Stimulated activated CD8-positive, alpha-beta memory T cell treated with anti-CD3 and anti-CD28 coated beads, Interleukin-2, amount 100 ng/mL, for 48 hours (primary cell): ENCODE measurements around the gene TMCO6.
"Not testable (repeated sequence)": the region's sequence is repeated elsewhere in the genome, so short reads cannot be mapped to it uniquely, and the experiment has no call there.

ENCODE experiments used
- DNase-seq, 2 donors: peaks; one replicate each; pipeline ENCODE4 v3.0.0-alpha.2; 2020; ENCODE audit warnings: low read depth in 2 of 2

TMCO6 gene

DNA sequence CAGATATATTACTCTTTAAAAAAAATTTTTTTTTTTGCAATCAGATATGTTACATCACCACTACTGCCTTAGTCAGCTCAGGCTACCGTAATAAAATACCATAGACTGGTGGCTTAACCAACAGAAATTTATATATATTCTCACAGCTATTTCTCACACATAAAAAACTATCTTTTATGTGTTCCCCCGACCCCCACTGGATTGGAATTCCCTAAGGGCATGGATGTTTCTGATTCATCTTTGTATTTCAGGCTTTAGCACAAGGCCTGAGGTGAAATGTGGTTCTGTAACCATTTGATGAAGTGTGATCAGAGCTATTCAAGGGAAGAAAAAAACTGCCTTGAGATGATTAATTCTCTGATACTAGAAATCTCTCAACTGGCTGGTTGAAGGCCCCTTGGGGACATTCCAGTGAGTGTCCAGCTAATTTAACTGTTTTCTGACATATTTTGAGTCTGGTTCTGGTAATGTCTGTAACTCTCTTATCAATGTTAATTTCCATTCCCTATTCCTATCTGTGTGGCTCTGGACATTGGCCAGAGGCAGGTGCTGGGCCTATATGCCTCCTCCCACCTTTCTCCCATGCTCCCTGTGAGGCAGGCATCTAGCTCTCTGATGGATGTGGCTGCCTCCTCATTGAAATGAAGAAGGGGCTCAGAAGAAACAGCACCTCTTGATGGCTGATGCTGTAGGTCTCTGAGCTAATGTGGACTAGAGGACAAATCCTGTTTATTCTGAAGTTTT lies 8.8 kb upstream of the TMCO6 start:
- DNase-seq, result no peak

DNA sequence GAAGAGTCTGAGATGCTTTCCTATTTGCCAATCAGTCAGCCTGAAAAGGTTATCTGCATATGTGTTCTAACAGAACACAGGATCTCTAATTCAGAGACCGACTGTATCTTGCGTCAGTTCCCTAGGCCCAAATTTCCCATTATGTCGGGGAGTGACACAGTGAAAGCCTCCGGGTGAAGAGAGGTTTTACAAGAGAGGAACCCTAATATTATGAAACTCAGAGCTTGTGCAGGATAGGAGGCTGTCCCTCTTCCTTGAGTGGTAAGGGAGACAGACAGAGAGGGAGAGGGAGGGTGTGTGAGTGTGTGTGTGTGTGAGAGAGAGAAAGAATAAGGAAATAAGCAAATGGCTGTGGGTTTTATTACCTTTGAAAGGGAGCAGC lies 8.2 kb upstream of the TMCO6 start:
- no peak for DNase-seq

DNA sequence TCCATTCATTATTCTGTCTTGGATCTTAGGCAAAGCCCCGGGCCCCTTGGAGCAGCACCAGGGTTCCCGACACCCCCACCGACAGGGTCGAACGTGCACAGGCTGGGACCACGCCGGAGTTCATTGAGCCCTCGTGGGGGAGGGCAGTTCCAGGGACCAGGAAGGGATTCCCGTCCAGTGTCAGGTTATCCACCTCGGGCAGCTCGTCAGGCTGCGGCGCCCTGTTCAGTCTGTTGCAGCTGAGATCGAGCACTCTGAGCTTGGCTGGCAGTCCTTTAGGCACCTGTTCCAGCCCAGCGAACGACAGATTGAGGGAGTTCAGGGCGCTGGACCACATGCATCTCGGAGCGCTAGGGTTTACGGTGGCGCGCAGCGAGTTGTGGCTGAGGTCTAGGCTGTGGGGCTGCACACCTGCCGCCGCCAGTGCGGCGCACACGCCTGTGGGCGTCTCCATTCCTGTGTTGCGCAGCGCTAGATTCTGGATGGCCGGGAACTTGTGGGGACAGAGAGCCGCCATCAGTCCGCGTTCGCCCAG lies 7.4 kb upstream of the TMCO6 start:
- peak in 1 of 2 donors; percentile 10 for DNase-seq

DNA sequence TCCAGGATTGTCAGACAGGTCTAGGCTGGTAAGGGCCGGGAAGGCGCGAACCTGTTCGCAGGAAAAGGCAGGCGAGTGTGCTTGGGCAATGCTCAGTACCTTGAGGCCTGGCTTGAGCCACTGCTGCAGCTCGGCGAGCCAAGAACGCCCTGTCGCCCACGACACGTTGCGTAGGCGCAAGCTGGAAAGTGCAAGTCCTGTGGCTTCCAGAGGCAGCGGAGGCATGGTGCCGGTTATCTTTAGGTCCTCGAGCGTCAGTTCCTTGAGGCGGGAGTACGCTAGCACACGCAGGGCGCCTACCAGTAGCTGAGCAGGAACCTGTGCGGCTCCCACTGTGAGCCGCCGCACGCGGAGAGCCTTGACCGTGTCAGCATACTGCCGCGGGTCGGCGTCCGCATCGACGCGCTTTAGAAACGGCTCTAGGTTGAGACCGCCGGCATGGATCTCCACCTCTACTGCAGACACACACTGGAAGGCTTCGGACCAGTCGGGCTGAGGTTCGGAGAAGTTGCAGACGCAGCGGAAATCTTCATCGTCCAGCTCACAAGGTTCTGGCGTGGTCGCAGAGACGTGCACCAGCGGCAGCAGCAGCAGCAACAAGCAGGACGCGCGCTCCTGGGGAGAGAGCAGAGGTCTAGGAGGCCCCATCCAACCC lies 6.8 kb upstream of the TMCO6 start:
- peak in 1 of 2 donors; percentile 23 for DNase-seq

DNA sequence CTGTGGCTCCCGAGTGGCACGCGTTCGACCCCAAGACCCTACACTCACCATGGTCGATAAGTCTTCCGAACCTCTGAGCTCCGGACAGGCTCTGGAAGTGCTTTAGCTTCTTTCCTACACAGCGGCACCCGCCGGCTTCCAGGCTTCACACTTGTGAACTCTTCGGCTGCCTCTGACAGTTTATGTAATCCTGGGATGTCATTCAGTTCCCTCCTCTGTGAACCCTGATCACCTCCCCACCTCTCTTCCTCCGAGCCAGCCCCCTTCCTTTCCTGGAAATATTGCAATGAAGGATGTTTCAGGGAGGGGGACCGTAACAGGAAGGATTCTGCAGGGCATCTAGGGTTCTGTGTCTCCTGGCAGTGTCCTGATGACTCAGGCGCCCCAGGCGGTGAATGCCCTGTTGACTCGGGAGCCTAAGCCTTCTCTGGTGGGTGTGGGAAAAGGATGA lies 6.2 kb upstream of the TMCO6 start, which contains the start of gene CD14:
TSS of gene CD14 (minus strand) at position 155 of the 451 bp plus-strand sequence. CDS start at position 51, 104 bp downstream.
- no peak for DNase-seq

DNA sequence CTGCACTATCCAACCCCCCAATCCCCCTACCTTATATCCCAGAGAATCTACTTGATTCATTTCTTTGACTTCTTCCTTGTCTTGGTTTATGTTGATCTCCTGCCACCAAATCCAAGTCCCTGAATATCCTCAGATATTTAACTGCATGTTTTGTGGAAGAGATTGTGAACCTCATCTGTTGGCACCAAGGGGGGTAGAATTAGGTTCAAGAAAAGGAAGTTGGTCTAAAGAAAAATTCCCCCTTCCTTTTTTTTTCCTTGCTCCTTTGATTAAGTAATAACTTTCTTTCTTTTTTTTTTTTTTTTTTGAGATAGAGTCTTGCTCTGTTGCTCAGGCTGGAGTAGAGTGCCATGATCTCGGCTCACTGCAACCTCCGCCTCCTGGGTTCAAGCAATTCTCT lies 5.8 kb upstream of the TMCO6 start:
- DNase-seq, result no peak

DNA sequence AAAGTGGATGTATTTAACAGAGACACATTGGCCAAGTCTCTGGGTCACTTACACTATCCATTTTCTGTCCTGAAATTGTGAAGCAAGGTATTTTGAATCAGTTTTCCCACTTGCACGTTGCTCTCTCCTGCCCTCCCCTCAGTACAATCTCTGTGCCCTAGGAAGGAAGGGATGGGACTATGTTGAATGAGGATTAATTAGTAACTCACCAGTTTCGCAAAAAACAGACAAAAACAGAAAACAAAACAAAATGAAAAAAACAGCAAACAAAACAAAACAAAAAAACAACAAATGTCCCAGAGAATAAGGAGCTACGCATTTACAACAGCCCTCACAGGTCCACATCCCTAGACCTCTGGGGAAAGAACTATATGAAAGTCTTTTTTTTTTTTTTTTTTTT lies 5.1 kb upstream of the TMCO6 start:
- no peak for DNase-seq

DNA sequence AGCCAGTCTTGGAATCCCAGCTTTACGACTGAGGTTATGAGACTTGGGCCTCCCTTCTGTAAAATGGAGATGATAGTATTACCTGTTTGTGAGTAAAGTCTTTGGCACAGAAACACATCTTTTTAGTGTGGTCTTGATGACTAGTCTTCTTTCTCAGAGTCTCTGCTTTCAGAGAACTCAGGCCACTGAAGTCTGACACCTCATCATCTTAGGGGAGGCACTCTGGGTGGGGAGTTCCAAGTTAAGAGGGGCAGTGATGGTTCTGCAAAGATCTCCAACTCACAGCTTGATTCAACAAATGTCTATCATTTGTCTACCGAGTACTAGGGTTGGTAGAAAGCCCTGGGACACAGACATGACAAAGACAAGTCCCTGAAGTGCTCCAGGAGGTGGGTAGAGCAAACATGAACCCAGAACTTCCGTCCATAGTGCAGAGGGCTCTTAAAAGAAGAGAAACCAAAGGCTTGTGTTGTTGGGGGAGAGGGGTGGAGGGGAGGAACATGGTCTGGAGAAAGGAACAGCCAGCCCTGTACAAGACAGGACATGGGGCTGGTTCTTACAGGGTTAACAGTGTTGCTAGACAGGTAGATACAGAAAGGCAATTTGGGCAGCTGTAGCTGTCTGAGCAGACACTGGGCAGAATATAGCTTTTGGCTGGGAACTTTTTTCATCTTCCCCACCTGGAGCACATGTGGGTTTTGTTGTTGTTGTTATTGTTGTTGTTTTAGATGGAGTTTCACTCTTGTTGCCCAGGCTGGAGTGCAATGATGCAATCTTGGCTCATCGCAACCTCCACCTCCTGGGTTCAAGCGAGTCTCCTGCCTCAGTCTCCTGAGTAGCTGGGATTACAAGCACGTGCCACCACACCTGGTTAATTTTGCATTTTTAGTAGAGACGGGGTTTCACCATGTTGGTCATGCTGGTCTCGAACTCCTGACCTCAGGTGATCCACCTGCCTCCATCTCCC lies 3.7 kb upstream of the TMCO6 start:
- DNase-seq, result no peak

DNA sequence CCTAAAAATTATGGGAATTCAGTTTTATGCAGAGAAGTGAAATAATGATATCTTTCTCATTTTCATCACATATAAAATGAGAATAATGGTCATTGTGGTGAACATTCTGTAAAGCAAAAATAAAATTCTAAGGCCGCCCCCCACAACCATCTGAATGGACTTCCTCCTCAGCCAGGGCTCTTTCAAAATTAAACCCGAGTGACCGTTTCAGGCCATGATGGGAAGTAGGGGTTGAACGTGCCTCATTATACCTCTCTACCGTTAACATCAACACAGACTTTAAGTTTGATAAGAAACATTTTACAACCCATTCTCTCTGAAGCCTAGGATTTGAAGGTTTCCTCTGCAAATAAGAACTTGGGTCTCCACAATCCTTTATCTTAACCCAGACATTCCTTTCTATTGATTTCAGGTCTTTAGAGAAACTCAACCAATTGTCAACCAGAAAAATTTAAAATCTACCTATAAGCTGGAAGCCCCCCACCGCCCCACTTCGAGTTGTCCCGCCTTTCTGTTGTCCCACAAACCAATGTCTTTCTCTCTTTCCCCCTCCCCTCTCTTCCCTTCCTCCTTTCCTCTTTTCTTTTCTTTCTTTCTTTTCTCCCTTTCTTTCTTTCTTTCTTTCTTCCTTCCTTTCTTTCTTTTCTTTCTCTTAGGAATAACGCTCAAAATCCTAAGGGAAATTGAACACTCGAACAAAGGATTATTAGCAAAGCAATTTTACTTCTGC lies 1.7 kb upstream of the TMCO6 start:
- no peak for DNase-seq

DNA sequence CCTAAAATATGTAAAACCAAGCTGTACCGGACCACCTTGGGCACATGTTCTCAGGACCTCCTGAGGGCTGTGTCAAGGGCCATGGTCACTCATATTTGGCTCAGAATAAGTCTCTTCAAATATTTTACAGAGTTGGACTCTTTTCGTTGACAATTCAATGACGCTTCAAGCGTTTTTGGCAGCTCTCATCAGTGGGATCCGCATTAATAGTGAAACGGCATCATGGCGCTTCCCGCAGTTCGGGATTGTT lies 428 bp upstream of the TMCO6 start:
- DNase-seq, result not testable (repeated sequence)

DNA sequence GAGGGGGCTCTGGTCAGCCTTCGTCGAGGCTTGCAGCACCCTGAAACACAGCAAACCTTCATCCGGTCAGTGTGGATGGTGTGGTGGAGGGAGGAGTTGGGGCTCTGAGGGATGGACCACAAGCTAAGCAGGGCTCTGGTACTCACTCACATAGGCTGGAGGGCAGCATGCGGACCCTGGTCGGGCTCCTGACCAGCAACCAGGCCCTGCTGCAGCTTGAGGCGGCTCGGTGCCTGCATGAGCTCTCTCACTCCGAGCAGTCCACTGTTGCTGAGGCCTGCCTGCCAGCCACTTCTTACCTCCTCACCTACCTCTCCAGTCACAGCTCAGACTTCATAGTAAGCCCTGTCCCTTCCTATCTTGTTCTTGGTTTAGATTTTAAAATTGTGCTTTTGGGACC lies 2.5 kb downstream of the TMCO6 start:
- DNase-seq, result no peak

DNA sequence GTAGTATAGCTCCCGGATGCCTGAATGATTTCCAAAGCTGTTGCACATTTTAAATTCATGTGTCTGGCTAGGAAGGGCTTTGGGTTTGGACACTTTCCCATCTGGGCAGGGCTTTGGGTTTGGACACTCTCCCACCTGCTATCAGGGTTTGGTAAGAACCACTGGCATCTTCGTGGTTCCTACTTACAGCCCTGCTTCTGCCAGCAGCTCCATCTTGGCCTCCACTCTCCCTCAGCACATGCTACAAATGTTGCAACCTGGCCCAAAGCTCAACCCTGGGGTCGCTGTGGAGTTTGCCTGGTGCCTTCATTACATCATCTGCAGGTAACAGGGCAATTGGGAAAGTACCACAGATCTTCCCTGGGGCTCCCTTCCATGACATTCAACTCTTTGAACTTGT lies 3.5 kb downstream of the TMCO6 start:
- DNase-seq, result no peak

DNA sequence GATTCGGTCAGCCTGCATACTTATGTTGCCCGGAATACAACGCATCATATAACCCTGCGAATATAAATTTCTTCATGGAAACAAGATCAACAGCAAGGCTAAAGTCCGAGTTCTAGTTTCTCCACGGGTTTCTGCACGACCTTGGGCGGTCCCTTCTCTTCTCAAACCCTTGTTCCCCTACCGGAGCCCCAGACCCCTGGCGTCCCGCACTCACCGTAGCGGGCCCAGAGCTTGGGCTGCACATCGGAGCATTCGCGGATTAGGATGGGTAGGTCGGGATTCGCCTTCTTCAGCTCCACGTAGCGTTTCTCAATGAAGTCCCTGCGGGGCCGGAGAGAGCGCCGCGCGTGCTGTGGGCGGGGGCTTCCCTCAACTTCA lies 7.8 kb downstream of the TMCO6 start:
- DNase-seq, result no peak

DNA sequence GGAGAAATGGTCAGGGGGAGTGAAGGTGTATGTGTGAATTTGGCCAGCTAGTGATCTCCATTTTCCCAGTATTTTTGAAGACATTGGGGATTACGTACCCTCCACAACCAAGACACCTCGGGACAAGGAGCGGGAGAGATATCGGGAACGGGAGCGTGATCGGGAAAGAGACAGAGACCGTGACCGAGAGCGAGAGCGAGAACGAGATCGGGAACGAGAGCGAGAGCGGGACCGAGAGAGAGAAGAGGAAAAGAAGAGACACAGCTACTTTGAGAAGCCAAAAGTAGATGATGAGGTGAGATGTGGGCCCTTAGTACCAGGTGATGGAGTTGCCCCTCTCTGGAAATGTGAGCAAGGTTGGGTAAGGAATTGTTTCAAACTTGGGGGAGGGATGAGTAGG lies 19.6 kb downstream of the TMCO6 start:
- DNase-seq, result no peak

DNA sequence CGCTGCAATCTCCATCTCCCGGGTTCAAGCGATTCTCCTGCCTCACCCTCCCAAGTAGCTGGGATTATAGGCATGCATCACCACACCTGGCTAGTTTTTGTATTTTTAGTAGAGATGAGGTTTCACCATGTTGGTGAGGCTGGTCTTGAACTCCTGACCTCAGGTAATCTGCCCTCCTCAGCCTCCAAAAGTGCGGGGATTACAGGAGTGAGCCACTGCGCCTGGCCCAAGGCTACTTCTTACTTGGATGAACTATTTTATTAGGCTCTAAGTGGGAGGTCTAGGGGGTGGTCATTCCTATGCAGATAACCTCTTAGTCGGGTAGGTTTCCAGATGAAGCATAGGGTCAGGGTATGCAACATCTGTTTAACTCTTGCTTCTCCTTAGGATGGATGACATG lies 21.1 kb downstream of the TMCO6 start:
- DNase-seq, result not testable (repeated sequence)

DNA sequence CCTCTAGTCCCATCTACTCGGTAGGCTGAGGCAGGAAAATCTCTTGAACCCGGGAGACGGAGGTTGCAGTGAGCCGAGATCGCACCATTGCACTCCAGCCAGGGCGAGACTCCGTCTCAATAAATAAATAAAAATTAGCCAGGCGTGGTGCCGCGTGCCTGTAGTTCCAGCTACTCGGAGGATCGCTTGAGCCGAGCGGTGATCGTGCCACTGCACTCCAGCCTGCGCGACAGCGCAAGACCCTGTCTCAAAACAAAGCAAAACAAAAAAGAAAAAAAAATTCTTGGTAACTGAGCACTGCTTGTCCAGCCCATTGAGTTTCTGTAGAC lies 24.7 kb downstream of the TMCO6 start:
- no peak for DNase-seq

DNA sequence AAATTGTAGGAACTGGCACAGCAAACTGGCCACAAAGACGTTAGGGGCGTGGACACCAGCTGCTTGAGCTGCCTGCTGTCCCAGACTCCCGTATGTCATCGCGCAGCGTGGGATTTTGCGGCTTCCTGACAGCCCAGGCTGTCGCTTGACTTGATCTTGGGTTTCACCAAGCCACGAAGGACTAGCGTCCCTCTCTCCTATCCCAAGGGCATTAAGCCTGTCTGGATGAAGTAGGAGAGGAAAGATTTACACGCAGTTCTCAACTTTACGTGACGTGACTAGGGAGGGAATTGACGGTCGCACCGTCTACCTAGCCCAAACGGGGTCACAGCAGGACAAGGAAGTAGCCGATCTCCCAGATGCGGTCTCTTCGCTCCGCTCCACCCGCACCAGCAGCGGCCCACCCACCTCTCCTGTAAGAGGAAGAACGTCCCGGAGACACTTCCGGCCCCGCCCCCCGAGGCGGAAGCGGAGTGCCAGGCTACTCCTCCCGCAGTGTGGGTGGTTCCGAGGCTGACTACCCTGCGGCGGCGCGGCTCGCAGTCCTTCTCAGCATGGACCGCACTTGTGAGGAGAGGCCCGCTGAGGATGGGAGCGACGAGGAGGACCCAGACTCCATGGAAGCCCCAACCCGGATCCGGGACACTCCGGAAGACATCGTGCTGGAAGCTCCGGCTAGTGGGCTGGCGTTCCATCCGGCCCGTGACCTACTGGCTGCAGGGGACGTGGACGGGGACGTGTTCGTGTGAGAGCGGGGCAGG lies 25.3 kb downstream of the TMCO6 start, which contains the start of gene WDR55:
TSS of gene WDR55 (plus strand) at position 546 of the 761 bp plus-strand sequence. CDS start at position 555, 9 bp downstream.
- DNase-seq, result peak; percentile 96

DNA sequence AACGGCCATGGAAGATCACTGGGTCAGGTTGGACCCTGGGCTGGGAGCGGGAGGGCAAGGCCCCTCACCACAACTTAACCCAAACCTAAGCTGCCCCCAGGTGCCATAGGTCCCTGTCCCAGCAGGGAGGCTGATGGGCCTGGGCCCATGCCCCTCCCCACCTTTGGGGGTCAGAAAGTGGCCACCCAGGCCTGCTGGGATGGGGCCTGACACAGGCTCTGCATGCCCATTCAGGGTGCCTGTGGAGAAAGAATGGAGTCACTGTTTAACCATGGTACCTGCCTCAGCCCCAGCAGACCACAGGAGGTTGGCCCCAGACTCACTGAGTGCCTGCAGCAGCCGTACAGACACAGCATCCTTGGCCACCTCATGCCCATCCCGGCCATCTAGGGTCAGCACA lies 31.8 kb downstream of the TMCO6 start:
- DNase-seq, result not testable (repeated sequence)

DNA sequence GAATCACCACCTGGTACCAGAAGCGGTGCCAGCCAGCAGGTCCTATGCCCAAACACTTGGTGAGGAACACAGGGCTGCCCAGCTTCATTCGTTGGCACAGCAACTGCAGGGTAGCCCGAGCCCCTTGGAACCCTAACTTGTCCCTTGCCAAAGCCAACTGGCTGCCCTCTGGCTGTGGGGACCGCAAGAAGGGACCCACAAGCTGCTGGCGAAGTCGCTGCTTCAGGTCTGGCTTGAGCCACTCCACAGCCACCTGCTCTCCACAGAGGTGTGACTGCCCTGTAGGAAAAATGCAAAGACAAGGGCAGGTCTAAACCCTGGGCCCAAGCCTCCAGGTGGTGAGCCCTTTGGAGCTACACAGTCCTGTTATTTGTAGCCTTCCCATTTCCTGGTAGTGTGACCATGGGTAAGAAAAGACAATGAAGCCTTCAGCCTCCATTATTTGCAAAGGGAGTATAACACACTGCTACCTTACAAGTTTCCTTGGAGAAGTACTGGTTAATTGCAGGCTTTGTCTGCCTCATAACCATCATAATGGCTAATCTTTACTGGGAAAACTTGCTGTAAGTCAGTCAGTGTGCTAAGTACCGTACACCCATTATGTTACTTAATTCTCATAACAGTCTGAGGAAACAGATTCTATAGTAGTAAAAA lies 32.3 kb downstream of the TMCO6 start:
- DNase-seq, result no peak

DNA sequence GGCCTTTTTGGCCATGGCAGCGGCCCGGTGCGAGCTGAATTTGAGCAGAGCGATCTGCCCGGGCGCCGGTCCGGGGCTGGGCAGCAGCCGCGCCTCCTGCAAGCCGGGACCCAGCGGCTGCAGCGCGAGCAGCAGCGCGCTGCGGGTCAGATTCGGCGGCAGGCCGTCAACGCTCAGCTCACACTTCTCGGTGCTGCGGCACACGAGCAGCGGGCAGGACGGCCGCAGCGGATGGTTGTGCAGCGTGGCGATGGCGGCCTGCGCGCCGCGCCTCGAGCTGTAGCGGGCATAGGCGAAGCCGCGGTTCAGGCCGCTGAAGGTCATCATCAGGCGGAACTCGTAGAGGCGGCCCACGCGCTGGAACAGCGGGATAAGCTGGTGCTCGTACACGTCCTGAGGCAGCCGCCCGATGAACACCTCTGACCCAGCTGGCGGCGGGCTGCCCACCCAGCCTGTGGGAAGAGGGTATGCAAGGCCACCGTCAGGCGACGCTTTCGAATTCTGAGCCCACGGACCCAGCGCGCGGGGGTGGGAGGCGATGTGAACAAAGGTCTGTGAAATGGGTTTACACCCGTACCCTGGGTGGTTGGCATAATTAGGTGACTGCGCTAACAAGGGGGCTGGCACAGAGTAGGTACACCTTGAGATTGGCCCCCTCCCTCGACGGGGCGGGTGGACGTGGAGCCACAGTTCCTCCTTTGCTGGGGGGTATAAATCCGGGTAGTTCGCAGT lies 33.4 kb downstream of the TMCO6 start:
- no peak for DNase-seq
